SJSA1 (cell line): ENCODE measurements around the gene FBXO8. TPM values are rescaled to one million over a fixed set of nuclear protein-coding genes. Genes with fewer than 3 reads are reported as not detected.
A peak's percentile ranks its signal among the peaks of the same experiment; 100 is the strongest.

ENCODE experiments used
- DNase-seq, 2 experiments: peaks; one replicate each; pipeline ENCODE4 v3.0.0-alpha.2; 2015 to 2020; ENCODE audit warnings: low spot score in 2 of 2, low read depth in 1 of 2
- H3K27ac ChIP-seq: fragments of 250-450 bp; sonication (Bioruptor Pico); 2 replicates; pipeline ENCODE4 v1.5.1; 2020; ENCODE audit warnings: mild to moderate bottlenecking, moderate library complexity
- H3K27me3 ChIP-seq: fragments of 250-450 bp; sonication (Bioruptor Pico); replicated peaks from 2 replicates; pipeline ENCODE4 v1.5.1; 2020; ENCODE audit warnings: mild to moderate bottlenecking, moderate library complexity
- H3K36me3 ChIP-seq: fragments of 250-450 bp; sonication (Bioruptor Pico); 2 replicates; pipeline ENCODE4 v1.5.1; 2020; ENCODE audit warnings: mild to moderate bottlenecking
- H3K4me1 ChIP-seq: fragments of 250-450 bp; sonication (Bioruptor Pico); replicated peaks from 2 replicates; pipeline ENCODE4 v1.6.1; 2021; ENCODE audit warnings: mild to moderate bottlenecking
- H3K4me3 ChIP-seq: fragments of 250-450 bp; sonication (Bioruptor Pico); 2 replicates; pipeline ENCODE4 v1.5.1; 2020; ENCODE audit warnings: mild to moderate bottlenecking
- H3K9me3 ChIP-seq: fragments of 250-450 bp; sonication (Bioruptor Pico); replicated peaks from 2 replicates; pipeline ENCODE4 v1.5.1; 2020; ENCODE audit warnings: mild to moderate bottlenecking
- total RNA-seq: library from RNA; depleted of rRNA; stranded (reverse); fragments of >200 nt; shearing (Covaris generic); gene quantifications from 2 replicates; pipeline ENCODE4 v1.2.3, GENCODE V29; 2014

FBXO8 gene
- total RNA-seq, 1 experiment from 2014 or later = 26.2 TPM

GRCh38 chr4:174252412-174252811, 31.1 kb downstream of the FBXO8 start:
- Histone ChIP-seq H3K4me3 (no peak overlapping the region), H3K9me3 (no peaks in the 10 kb centered on the region), H3K27ac (no peak overlapping the region), H3K4me1 (peaks cover 11% of the 10 kb centered on the region), H3K27me3 (no peaks in the 10 kb centered on the region), H3K36me3 (no peaks in the 10 kb centered on the region)
- no peak for DNase-seq

- no peaks in the 10 kb centered on the region for H3K9me3 ChIP-seq
- H3K36me3 ChIP-seq = no peaks in the 10 kb centered on the region
- no peak for DNase-seq
- H3K4me3 ChIP-seq = no peak overlapping the region
- H3K27ac ChIP-seq = no peak overlapping the region
- H3K27me3 ChIP-seq = no peaks in the 10 kb centered on the region
- H3K4me1 ChIP-seq = no peaks in the 10 kb centered on the region
Measured at GRCh38 chr4:174248407-174248806, 35.1 kb downstream of the FBXO8 start.

- Histone ChIP-seq H3K9me3 (no peaks in the 10 kb centered on the region), H3K36me3 (no peaks in the 10 kb centered on the region), H3K27me3 (no peaks in the 10 kb centered on the region), H3K4me1 (no peaks in the 10 kb centered on the region), H3K27ac (no peak overlapping the region), H3K4me3 (no peak overlapping the region)
- DNase-seq = no peak
Measured at GRCh38 chr4:174245714-174246113, 37.8 kb downstream of the FBXO8 start.

- H3K36me3 ChIP-seq = no peaks in the 10 kb centered on the region
- no peak overlapping the region for H3K27ac ChIP-seq
- no peaks in the 10 kb centered on the region for H3K4me1 ChIP-seq
- no peaks in the 10 kb centered on the region for H3K27me3 ChIP-seq
- DNase-seq = no peak
- no peaks in the 10 kb centered on the region for H3K9me3 ChIP-seq
- no peak overlapping the region for H3K4me3 ChIP-seq
Measured at GRCh38 chr4:174244441-174244840, 39.0 kb downstream of the FBXO8 start.

- H3K9me3 ChIP-seq = no peaks in the 10 kb centered on the region
- H3K27me3 ChIP-seq = no peaks in the 10 kb centered on the region
- H3K4me3 ChIP-seq = no peak overlapping the region
- no peak for DNase-seq
- H3K36me3 ChIP-seq = no peaks in the 10 kb centered on the region
- H3K27ac ChIP-seq = no peak overlapping the region
- H3K4me1 ChIP-seq = no peaks in the 10 kb centered on the region
Measured at GRCh38 chr4:174241162-174241561, 42.3 kb downstream of the FBXO8 start.

- no peaks in the 10 kb centered on the region for H3K9me3 ChIP-seq
- no peak overlapping the region for H3K27ac ChIP-seq
- no peaks in the 10 kb centered on the region for H3K27me3 ChIP-seq
- H3K4me3 ChIP-seq = no peak overlapping the region
- DNase-seq = no peak
- H3K36me3 ChIP-seq = no peaks in the 10 kb centered on the region
- no peaks in the 10 kb centered on the region for H3K4me1 ChIP-seq
Measured at GRCh38 chr4:174236359-174236758, 47.1 kb downstream of the FBXO8 start.

- Histone ChIP-seq H3K27ac (no peak overlapping the region), H3K4me3 (no peak overlapping the region), H3K36me3 (no peaks in the 10 kb centered on the region), H3K9me3 (no peaks in the 10 kb centered on the region), H3K27me3 (no peaks in the 10 kb centered on the region), H3K4me1 (no peaks in the 10 kb centered on the region)
- no peak for DNase-seq
Measured at GRCh38 chr4:174230680-174231079, 52.8 kb downstream of the FBXO8 start.

- Histone ChIP-seq H3K27ac (no peak overlapping the region), H3K4me3 (no peak overlapping the region), H3K27me3 (no peaks in the 10 kb centered on the region), H3K9me3 (no peaks in the 10 kb centered on the region), H3K36me3 (no peaks in the 10 kb centered on the region), H3K4me1 (no peaks in the 10 kb centered on the region)
- no peak for DNase-seq
Measured at GRCh38 chr4:174230148-174230547, 53.3 kb downstream of the FBXO8 start.

- Histone ChIP-seq H3K4me1 (no peaks in the 10 kb centered on the region), H3K36me3 (no peaks in the 10 kb centered on the region), H3K27ac (no peak overlapping the region), H3K27me3 (no peaks in the 10 kb centered on the region), H3K9me3 (no peaks in the 10 kb centered on the region), H3K4me3 (no peak overlapping the region)
- no peak for DNase-seq
Measured at GRCh38 chr4:174228988-174229387, 54.5 kb downstream of the FBXO8 start.

GRCh38 chr4:174225349-174226049, 58.0 kb downstream of the FBXO8 start:
- Histone ChIP-seq H3K9me3 (no peaks in the 10 kb centered on the region), H3K4me1 (no peaks in the 10 kb centered on the region), H3K27ac (no peak overlapping the region), H3K36me3 (no peaks in the 10 kb centered on the region), H3K27me3 (no peaks in the 10 kb centered on the region), H3K4me3 (no peak overlapping the region)
- no peak for DNase-seq

GRCh38 chr4:174224550-174224949, 58.9 kb downstream of the FBXO8 start:
- Histone ChIP-seq H3K4me3 (no peak overlapping the region), H3K4me1 (no peaks in the 10 kb centered on the region), H3K27me3 (peaks cover 6% of the 10 kb centered on the region), H3K9me3 (no peaks in the 10 kb centered on the region), H3K36me3 (no peaks in the 10 kb centered on the region), H3K27ac (no peak overlapping the region)
- no peak for DNase-seq

GRCh38 chr4:174222266-174222872, 61.1 kb downstream of the FBXO8 start:
- no peak overlapping the region for H3K27ac ChIP-seq
- H3K4me1 ChIP-seq = no peaks in the 10 kb centered on the region
- no peaks in the 10 kb centered on the region for H3K9me3 ChIP-seq
- H3K36me3 ChIP-seq = no peaks in the 10 kb centered on the region
- no peak overlapping the region for H3K4me3 ChIP-seq
- H3K27me3 ChIP-seq = peaks cover 18% of the 10 kb centered on the region
- peak in 1 of 2 experiments; percentile 25 for DNase-seq

- Histone ChIP-seq H3K36me3 (no peaks in the 10 kb centered on the region), H3K4me3 (no peak overlapping the region), H3K27me3 (peaks cover 31% of the 10 kb centered on the region), H3K27ac (no peak overlapping the region), H3K4me1 (no peaks in the 10 kb centered on the region), H3K9me3 (no peaks in the 10 kb centered on the region)
- no peak for DNase-seq
Measured at GRCh38 chr4:174218127-174218790, 65.2 kb downstream of the FBXO8 start.
